Measurements from ENCODE around the gene AHI1.

- TF ChIP-seq POLR2A (IDR thresholded peaks at IDR 0.05; ENCODE audit: low read length) (no peak), GATA1 (IDR thresholded peaks at IDR 0.05; ENCODE audit: low read depth, low read length) (no peak)
Measured at GRCh38 chr6:135393289-135393688, 104.3 kb downstream of the AHI1 start.
